ENCODE measurements around the gene GPR137B. TPM values are rescaled to one million over a fixed set of nuclear protein-coding genes. Genes with fewer than 3 reads are reported as not detected.

The GPR137B gene
- total RNA-seq, 1 experiment from 2014 or later, result 7.1 TPM

GRCh38 chr1:236193184-236193583 is 50.8 kb downstream of the GPR137B start:
- Histone ChIP-seq H3K4me1 (ENCODE audit: insufficient read depth, low read length, poor library complexity, severe bottlenecking) (no peaks in the 10 kb centered on the region), H3K9me3 (ENCODE audit: low read depth, low read length, poor library complexity, severe bottlenecking) (no peaks in the 10 kb centered on the region), H3K4me3 (ENCODE audit: low read depth, low read length, poor library complexity, severe bottlenecking) (no peak overlapping the region), H3K36me3 (ENCODE audit: insufficient read depth, low read length, poor library complexity, severe bottlenecking) (no peaks in the 10 kb centered on the region), H3K27ac (ENCODE audit: low read depth, low read length, poor library complexity, severe bottlenecking) (no peak overlapping the region), H3K27me3 (replicated peaks; ENCODE audit: insufficient read depth, low read depth, low read length, poor library complexity) (no peaks in the 10 kb centered on the region)
- BruUV-seq (replicated peaks), result no TSS peak
- intact Hi-C loops (cut with micrococcal nuclease; ENCODE audit: unreplicated experiment), result no loop called here
- ChIA-PET CTCF (no interaction called here), POLR2A (ENCODE audit: low non-redundant PET) (no interaction called here)
- TF ChIP-seq CTCF (conservative IDR thresholded peaks at IDR 0.05; ENCODE audit: low read depth, low read length) (no peak), EZH2 (IDR thresholded peaks at IDR 0.05; ENCODE audit: borderline replicate concordance, low read depth, low read length, poor library complexity, severe bottlenecking) (no peak)
- no peak for DNase-seq (ENCODE audit: low spot score)

- no TSS peak for BruUV-seq (replicated peaks)
- TF ChIP-seq CTCF (conservative IDR thresholded peaks at IDR 0.05; ENCODE audit: low read depth, low read length) (no peak), EZH2 (IDR thresholded peaks at IDR 0.05; ENCODE audit: borderline replicate concordance, low read depth, low read length, poor library complexity, severe bottlenecking) (no peak)
- CTCF ChIA-PET, result no interaction called here
- H3K27ac ChIP-seq (ENCODE audit: low read depth, low read length, poor library complexity, severe bottlenecking), result no peak overlapping the region
- H3K4me1 ChIP-seq (ENCODE audit: insufficient read depth, low read length, poor library complexity, severe bottlenecking), result no peaks in the 10 kb centered on the region
- DNase-seq (ENCODE audit: low spot score), result no peak
- peaks cover 5% of the 10 kb centered on the region for H3K9me3 ChIP-seq (ENCODE audit: low read depth, low read length, poor library complexity, severe bottlenecking)
- H3K27me3 ChIP-seq (replicated peaks; ENCODE audit: insufficient read depth, low read depth, low read length, poor library complexity), result no peaks in the 10 kb centered on the region
- H3K4me3 ChIP-seq (ENCODE audit: low read depth, low read length, poor library complexity, severe bottlenecking), result no peak overlapping the region
- H3K36me3 ChIP-seq (ENCODE audit: insufficient read depth, low read length, poor library complexity, severe bottlenecking), result no peaks in the 10 kb centered on the region
- intact Hi-C loops (cut with micrococcal nuclease; ENCODE audit: unreplicated experiment), result no loop called here
- POLR2A ChIA-PET (ENCODE audit: low non-redundant PET), result no interaction called here
Measured at GRCh38 chr1:236200925-236201324, 58.6 kb downstream of the GPR137B start.

GRCh38 chr1:236201786-236202185 is 59.4 kb downstream of the GPR137B start:
- no peaks in the 10 kb centered on the region for H3K36me3 ChIP-seq (ENCODE audit: insufficient read depth, low read length, poor library complexity, severe bottlenecking)
- H3K27ac ChIP-seq (ENCODE audit: low read depth, low read length, poor library complexity, severe bottlenecking), result no peak overlapping the region
- H3K4me1 ChIP-seq (ENCODE audit: insufficient read depth, low read length, poor library complexity, severe bottlenecking), result no peaks in the 10 kb centered on the region
- no peak overlapping the region for H3K4me3 ChIP-seq (ENCODE audit: low read depth, low read length, poor library complexity, severe bottlenecking)
- peaks cover 5% of the 10 kb centered on the region for H3K9me3 ChIP-seq (ENCODE audit: low read depth, low read length, poor library complexity, severe bottlenecking)
- intact Hi-C loops (cut with micrococcal nuclease; ENCODE audit: unreplicated experiment), result no loop called here
- BruUV-seq (replicated peaks), result no TSS peak
- H3K27me3 ChIP-seq (replicated peaks; ENCODE audit: insufficient read depth, low read depth, low read length, poor library complexity), result no peaks in the 10 kb centered on the region
- ChIA-PET POLR2A (ENCODE audit: low non-redundant PET) (no interaction called here), CTCF (no interaction called here)
- no peak for DNase-seq (ENCODE audit: low spot score)
- TF ChIP-seq CTCF (conservative IDR thresholded peaks at IDR 0.05; ENCODE audit: low read depth, low read length) (no peak), EZH2 (IDR thresholded peaks at IDR 0.05; ENCODE audit: borderline replicate concordance, low read depth, low read length, poor library complexity, severe bottlenecking) (no peak)

Data from A673 (cell line).